ENCODE measurements around the gene CZIB. TPM values are rescaled to one million over a fixed set of nuclear protein-coding genes. Genes with fewer than 3 reads are reported as not detected.
"Not testable (repeated sequence)": the region's sequence is repeated elsewhere in the genome, so short reads cannot be mapped to it uniquely, and the experiment has no call there.

The CZIB gene
- total RNA-seq, 1 experiment from 2014 or later = 65.5 TPM

- Histone ChIP-seq H3K4me1 (no peaks in the 10 kb centered on the region), H3K27me3 (peaks cover 5% of the 10 kb centered on the region; the same call in 1 of the 2 replicates), H3K9me3 (replicated peaks) (no peaks in the 10 kb centered on the region), H3K27ac (no peak overlapping the region), H3K4me3 (no peak overlapping the region), H3K36me3 (no peaks in the 10 kb centered on the region)
- DNase-seq = no peak
Observed at GRCh38 chr1:53187401-53187800, 33.0 kb downstream of the CZIB start.

- H3K4me1 ChIP-seq = no peaks in the 10 kb centered on the region
- peaks cover 5% of the 10 kb centered on the region; the same call in 1 of the 2 replicates for H3K27me3 ChIP-seq
- no peaks in the 10 kb centered on the region for H3K36me3 ChIP-seq
- no peak overlapping the region for H3K4me3 ChIP-seq
- H3K9me3 ChIP-seq (replicated peaks) = no peaks in the 10 kb centered on the region
- no peak overlapping the region for H3K27ac ChIP-seq
- no peak for DNase-seq
Observed at GRCh38 chr1:53186533-53186932, 33.9 kb downstream of the CZIB start.

- H3K4me3 ChIP-seq; DNase-seq; H3K4me1 ChIP-seq; H3K36me3 ChIP-seq; H3K27me3 ChIP-seq; H3K27ac ChIP-seq; H3K9me3 ChIP-seq (replicated peaks): not testable (repeated sequence)
Observed at GRCh38 chr1:53185955-53186297, 34.5 kb downstream of the CZIB start.

- H3K9me3 ChIP-seq (replicated peaks) = no peaks in the 10 kb centered on the region
- DNase-seq = no peak
- no peak overlapping the region for H3K4me3 ChIP-seq
- no peaks in the 10 kb centered on the region for H3K4me1 ChIP-seq
- H3K27me3 ChIP-seq = peaks cover 3% of the 10 kb centered on the region; the same call in 1 of the 2 replicates
- no peak overlapping the region for H3K27ac ChIP-seq
- H3K36me3 ChIP-seq = no peaks in the 10 kb centered on the region
Observed at GRCh38 chr1:53183095-53183990, 37.1 kb downstream of the CZIB start.

GRCh38 chr1:53182716-53183094 is 37.7 kb downstream of the CZIB start:
- Histone ChIP-seq H3K27me3 (no peaks in the 10 kb centered on the region), H3K4me3 (no peak overlapping the region), H3K36me3 (no peaks in the 10 kb centered on the region), H3K27ac (no peak overlapping the region), H3K4me1 (no peaks in the 10 kb centered on the region), H3K9me3 (replicated peaks) (no peaks in the 10 kb centered on the region)
- DNase-seq = no peak

GRCh38 chr1:53182111-53182593 is 38.3 kb downstream of the CZIB start:
- Histone ChIP-seq H3K4me1 (no peaks in the 10 kb centered on the region), H3K4me3 (no peak overlapping the region), H3K27me3 (no peaks in the 10 kb centered on the region), H3K36me3 (no peaks in the 10 kb centered on the region), H3K27ac (no peak overlapping the region), H3K9me3 (replicated peaks) (no peaks in the 10 kb centered on the region)
- DNase-seq = peak; percentile 76 to 87

GRCh38 chr1:53180951-53181350 is 39.5 kb downstream of the CZIB start:
- DNase-seq = no peak
- Histone ChIP-seq H3K36me3 (no peaks in the 10 kb centered on the region), H3K9me3 (replicated peaks) (no peaks in the 10 kb centered on the region), H3K4me3 (no peak overlapping the region), H3K27me3 (no peaks in the 10 kb centered on the region), H3K4me1 (no peaks in the 10 kb centered on the region), H3K27ac (no peak overlapping the region)

GRCh38 chr1:53180226-53180625 is 40.2 kb downstream of the CZIB start:
- H3K27ac ChIP-seq = no peak overlapping the region
- no peaks in the 10 kb centered on the region for H3K4me1 ChIP-seq
- no peaks in the 10 kb centered on the region; the same call in 1 of the 2 replicates for H3K9me3 ChIP-seq (replicated peaks)
- H3K36me3 ChIP-seq = no peaks in the 10 kb centered on the region
- no peak overlapping the region for H3K4me3 ChIP-seq
- H3K27me3 ChIP-seq = 0 out of 2 replicates have a peak, but pooled peaks cover 2% of the 10 kb centered on the region
- DNase-seq = no peak

GRCh38 chr1:53176452-53177208 is 43.8 kb downstream of the CZIB start:
- no peak for DNase-seq
- Histone ChIP-seq H3K27ac (no peak overlapping the region), H3K4me3 (no peak overlapping the region), H3K9me3 (replicated peaks) (no peaks in the 10 kb centered on the region; the same call in 1 of the 2 replicates), H3K4me1 (no peaks in the 10 kb centered on the region; the same call in 1 of the 2 replicates), H3K36me3 (no peaks in the 10 kb centered on the region), H3K27me3 (0 out of 2 replicates have a peak, but pooled peaks cover 2% of the 10 kb centered on the region)

- Histone ChIP-seq H3K27me3 (0 out of 2 replicates have a peak, but pooled peaks cover 2% of the 10 kb centered on the region), H3K4me3 (no peak overlapping the region), H3K36me3 (no peaks in the 10 kb centered on the region), H3K4me1 (no peaks in the 10 kb centered on the region; the same call in 1 of the 2 replicates), H3K9me3 (replicated peaks) (no peaks in the 10 kb centered on the region; the same call in 1 of the 2 replicates), H3K27ac (no peak overlapping the region)
- DNase-seq = no peak
Observed at GRCh38 chr1:53174971-53175913, 45.2 kb downstream of the CZIB start.

- Histone ChIP-seq H3K36me3 (no peaks in the 10 kb centered on the region), H3K4me1 (no peaks in the 10 kb centered on the region; the same call in 1 of the 2 replicates), H3K27ac (no peak overlapping the region), H3K9me3 (replicated peaks) (no peaks in the 10 kb centered on the region; the same call in 1 of the 2 replicates), H3K4me3 (no peak overlapping the region), H3K27me3 (0 out of 2 replicates have a peak, but pooled peaks cover 2% of the 10 kb centered on the region)
- DNase-seq = peak; percentile 26 to 63
Observed at GRCh38 chr1:53172426-53173128, 47.9 kb downstream of the CZIB start.

- no peaks in the 10 kb centered on the region for H3K4me1 ChIP-seq
- DNase-seq = peak in 1 of 2 experiments; percentile 23
- no peaks in the 10 kb centered on the region for H3K36me3 ChIP-seq
- no peaks in the 10 kb centered on the region; the same call in 1 of the 2 replicates for H3K27me3 ChIP-seq
- no peaks in the 10 kb centered on the region for H3K9me3 ChIP-seq (replicated peaks)
- no peak overlapping the region for H3K27ac ChIP-seq
- no peak overlapping the region for H3K4me3 ChIP-seq
Observed at GRCh38 chr1:53166912-53167311, 53.5 kb downstream of the CZIB start.

- no peaks in the 10 kb centered on the region for H3K4me1 ChIP-seq
- no peak overlapping the region for H3K4me3 ChIP-seq
- no peak overlapping the region for H3K27ac ChIP-seq
- H3K36me3 ChIP-seq = no peaks in the 10 kb centered on the region
- no peak for DNase-seq
- no peaks in the 10 kb centered on the region; the same call in 1 of the 2 replicates for H3K27me3 ChIP-seq
- H3K9me3 ChIP-seq (replicated peaks) = no peaks in the 10 kb centered on the region
Observed at GRCh38 chr1:53166366-53166765, 54.1 kb downstream of the CZIB start.
